ENCODE results near the gene TRABD2A. TPM values are rescaled to one million over a fixed set of nuclear protein-coding genes. Genes with fewer than 3 reads are reported as not detected.

Gene TRABD2A
- total and polyA plus RNA-seq, 2 donors, result 1.6 to 13.8 TPM

DNA sequence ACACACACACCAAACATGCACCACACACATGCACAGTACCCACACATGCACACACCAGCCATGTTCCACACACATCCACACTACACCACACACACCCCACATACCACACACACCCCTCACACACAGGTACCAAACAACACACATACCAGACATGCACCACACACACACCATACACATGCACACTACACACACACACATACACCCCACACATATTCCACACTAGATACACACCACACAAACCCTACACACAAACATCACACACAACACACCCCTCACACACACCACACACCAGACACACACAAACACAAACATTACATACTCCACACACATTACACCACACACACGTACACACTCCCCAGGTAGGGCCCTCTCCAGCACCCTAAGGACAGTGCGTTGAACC is 51.2 kb downstream of the TRABD2A start:
- Histone ChIP-seq H3K4me3 (ENCODE audit: low read length in 2 of 2) (no peak overlapping the region), H3K27ac (ENCODE audit: low read depth in 1 of 2, low read length in 1 of 2) (no peak overlapping the region), H3K27me3 (ENCODE audit: control insufficient read depth in 2 of 2, insufficient read depth in 1 of 2, low read length in 1 of 2) (no peaks in the 10 kb centered on the region), H3K4me1 (ENCODE audit: control insufficient read depth in 2 of 2, insufficient read depth in 2 of 2, low read length in 2 of 2) (peaks cover 2 to 30% of the 10 kb centered on the region in 2 donors), H3K36me3 (ENCODE audit: control insufficient read depth in 2 of 2, insufficient read depth in 2 of 2, low read length in 1 of 2) (no peaks in the 10 kb centered on the region), H3K9me3 (ENCODE audit: control insufficient read depth in 2 of 2, insufficient read depth in 1 of 2, low read length in 1 of 2) (no peaks in the 10 kb centered on the region)
- 95% methylated on average over 2 of the region's 2 CpGs for WGBS
- no peak for DNase-seq (ENCODE audit: low read depth in 6 of 9, low spot score in 9 of 9)

DNA sequence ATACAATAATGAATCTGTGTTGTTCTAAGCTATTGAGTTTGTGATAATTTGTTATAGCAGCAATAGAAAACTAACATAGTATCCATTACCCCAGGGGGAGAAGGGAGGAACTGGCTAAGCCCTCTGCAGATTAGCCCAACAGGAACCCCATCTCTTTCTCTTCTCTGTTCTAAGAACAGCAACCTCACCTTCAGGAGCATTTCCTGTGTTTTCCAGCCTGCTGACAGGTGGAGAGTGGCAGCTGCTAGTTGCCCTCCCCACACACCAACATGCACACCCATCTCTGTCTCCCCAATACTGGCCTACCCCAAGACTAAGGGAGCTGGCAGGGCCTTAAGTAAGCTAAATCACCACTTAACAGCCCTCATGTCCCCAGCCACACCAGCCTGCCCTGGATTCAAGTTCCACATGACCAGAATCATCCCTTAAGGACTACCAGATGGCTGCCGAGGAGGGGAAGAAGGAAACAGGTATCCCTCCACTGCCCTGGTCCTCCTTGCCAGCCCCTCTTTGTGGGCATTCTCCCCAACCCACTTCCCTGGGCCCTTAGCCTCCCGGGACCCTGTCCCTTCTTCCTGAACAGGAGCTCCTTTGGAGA is 52.8 kb downstream of the TRABD2A start:
- no peak for DNase-seq (ENCODE audit: low read depth in 6 of 9, low spot score in 9 of 9)
- 87% methylated on average over 2 of the region's 2 CpGs for WGBS
- Histone ChIP-seq H3K4me1 (ENCODE audit: control insufficient read depth in 2 of 2, insufficient read depth in 2 of 2, low read length in 2 of 2) (peaks cover 2 to 25% of the 10 kb centered on the region in 2 donors), H3K36me3 (ENCODE audit: control insufficient read depth in 2 of 2, insufficient read depth in 2 of 2, low read length in 1 of 2) (no peaks in the 10 kb centered on the region), H3K4me3 (ENCODE audit: low read length in 2 of 2) (no peak overlapping the region), H3K27me3 (ENCODE audit: control insufficient read depth in 2 of 2, insufficient read depth in 1 of 2, low read length in 1 of 2) (no peaks in the 10 kb centered on the region), H3K9me3 (ENCODE audit: control insufficient read depth in 2 of 2, insufficient read depth in 1 of 2, low read length in 1 of 2) (no peaks in the 10 kb centered on the region), H3K27ac (ENCODE audit: low read depth in 1 of 2, low read length in 1 of 2) (no peak overlapping the region)

DNA sequence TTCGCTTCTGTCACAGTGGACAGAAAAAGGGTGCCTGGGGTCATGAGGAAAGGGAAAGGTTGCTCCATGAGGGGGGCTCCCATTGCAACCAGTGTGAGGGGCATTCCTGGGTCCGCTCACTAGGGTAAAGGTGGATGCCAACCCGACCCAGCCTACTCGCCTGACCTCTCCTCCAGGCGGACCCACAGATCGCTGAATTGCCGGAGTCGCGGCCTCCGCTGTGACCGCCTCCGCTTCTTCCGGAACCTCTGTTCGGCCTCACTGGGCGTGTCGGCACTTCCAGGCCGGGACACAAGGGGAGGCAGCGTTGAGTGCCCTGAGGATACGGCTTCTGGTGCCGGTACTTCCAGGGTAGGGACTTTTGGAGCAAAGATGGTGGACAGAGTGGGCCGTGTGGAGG is 57.1 kb downstream of the TRABD2A start:
- WGBS, result 99% methylated on average over 21 of the region's 21 CpGs
- Histone ChIP-seq H3K9me3 (ENCODE audit: control insufficient read depth in 2 of 2, insufficient read depth in 1 of 2, low read length in 1 of 2) (no peaks in the 10 kb centered on the region), H3K36me3 (ENCODE audit: control insufficient read depth in 2 of 2, insufficient read depth in 2 of 2, low read length in 1 of 2) (no peaks in the 10 kb centered on the region), H3K27ac (ENCODE audit: low read depth in 1 of 2, low read length in 1 of 2) (no peak overlapping the region), H3K27me3 (ENCODE audit: control insufficient read depth in 2 of 2, insufficient read depth in 1 of 2, low read length in 1 of 2) (no peaks in the 10 kb centered on the region), H3K4me3 (ENCODE audit: low read length in 2 of 2) (no peak overlapping the region), H3K4me1 (ENCODE audit: control insufficient read depth in 2 of 2, insufficient read depth in 2 of 2, low read length in 2 of 2) (peaks cover 0 to 7% of the 10 kb centered on the region in 2 donors)
- no peak for DNase-seq (ENCODE audit: low read depth in 6 of 9, low spot score in 9 of 9)

DNA sequence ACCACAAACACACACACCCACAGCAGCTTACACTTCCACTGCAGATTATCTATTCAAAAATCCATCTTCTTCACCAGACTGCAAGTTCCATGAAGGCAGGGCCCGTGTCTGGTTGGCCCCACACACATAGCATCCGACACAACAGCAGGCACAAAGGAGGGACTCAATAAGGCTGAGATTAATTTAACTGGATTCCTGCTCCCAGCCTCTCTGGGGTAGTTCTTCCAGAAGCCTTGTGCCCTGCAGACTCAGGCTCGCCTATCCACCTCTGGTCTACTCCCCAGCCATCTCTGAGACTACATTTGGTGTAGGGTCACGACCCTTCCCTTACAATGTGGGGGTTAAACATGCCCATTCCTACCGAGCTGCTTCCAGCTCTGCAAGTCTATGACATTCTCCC is 57.7 kb downstream of the TRABD2A start:
- Histone ChIP-seq H3K4me1 (ENCODE audit: control insufficient read depth in 2 of 2, insufficient read depth in 2 of 2, low read length in 2 of 2) (peaks cover 0 to 4% of the 10 kb centered on the region in 2 donors), H3K9me3 (ENCODE audit: control insufficient read depth in 2 of 2, insufficient read depth in 1 of 2, low read length in 1 of 2) (no peaks in the 10 kb centered on the region), H3K27me3 (ENCODE audit: control insufficient read depth in 2 of 2, insufficient read depth in 1 of 2, low read length in 1 of 2) (no peaks in the 10 kb centered on the region), H3K27ac (ENCODE audit: low read depth in 1 of 2, low read length in 1 of 2) (no peak overlapping the region), H3K4me3 (ENCODE audit: low read length in 2 of 2) (no peak overlapping the region), H3K36me3 (ENCODE audit: control insufficient read depth in 2 of 2, insufficient read depth in 2 of 2, low read length in 1 of 2) (no peaks in the 10 kb centered on the region)
- 95% methylated on average over 5 of the region's 5 CpGs for WGBS
- no peak for DNase-seq (ENCODE audit: low read depth in 6 of 9, low spot score in 9 of 9)

DNA sequence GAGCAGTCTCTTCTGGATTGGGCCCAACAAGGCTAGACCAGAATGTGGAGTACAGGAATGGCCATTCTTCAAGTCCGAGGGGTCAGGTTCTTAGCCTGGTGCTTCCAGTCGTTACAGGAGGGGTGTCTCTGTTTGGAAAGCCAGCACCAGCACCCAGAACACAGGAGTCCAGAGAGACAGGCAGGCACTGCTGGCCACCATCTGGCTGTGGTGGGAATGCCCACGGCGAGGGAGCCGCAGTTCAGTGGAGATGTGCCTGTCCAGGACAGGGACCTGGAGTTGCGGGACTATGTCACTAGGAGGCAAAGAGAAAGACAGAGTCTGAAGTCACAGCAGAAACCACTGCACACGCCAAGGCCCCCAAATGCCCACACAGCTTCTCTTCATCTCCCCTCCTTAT is 59.1 kb downstream of the TRABD2A start:
- H3K27me3 ChIP-seq (ENCODE audit: control insufficient read depth in 2 of 2, insufficient read depth in 1 of 2, low read length in 1 of 2), result no peaks in the 10 kb centered on the region
- no peaks in the 10 kb centered on the region for H3K9me3 ChIP-seq (ENCODE audit: control insufficient read depth in 2 of 2, insufficient read depth in 1 of 2, low read length in 1 of 2)
- no peak overlapping the region for H3K4me3 ChIP-seq (ENCODE audit: low read length in 2 of 2)
- no peak overlapping the region for H3K27ac ChIP-seq (ENCODE audit: low read depth in 1 of 2, low read length in 1 of 2)
- no peaks in the 10 kb centered on the region for H3K4me1 ChIP-seq (ENCODE audit: control insufficient read depth in 2 of 2, insufficient read depth in 2 of 2, low read length in 2 of 2)
- H3K36me3 ChIP-seq (ENCODE audit: control insufficient read depth in 2 of 2, insufficient read depth in 2 of 2, low read length in 1 of 2), result no peaks in the 10 kb centered on the region
- DNase-seq (ENCODE audit: low read depth in 6 of 9, low spot score in 9 of 9), result no peak
- WGBS, result 98% methylated on average over 7 of the region's 7 CpGs

DNA sequence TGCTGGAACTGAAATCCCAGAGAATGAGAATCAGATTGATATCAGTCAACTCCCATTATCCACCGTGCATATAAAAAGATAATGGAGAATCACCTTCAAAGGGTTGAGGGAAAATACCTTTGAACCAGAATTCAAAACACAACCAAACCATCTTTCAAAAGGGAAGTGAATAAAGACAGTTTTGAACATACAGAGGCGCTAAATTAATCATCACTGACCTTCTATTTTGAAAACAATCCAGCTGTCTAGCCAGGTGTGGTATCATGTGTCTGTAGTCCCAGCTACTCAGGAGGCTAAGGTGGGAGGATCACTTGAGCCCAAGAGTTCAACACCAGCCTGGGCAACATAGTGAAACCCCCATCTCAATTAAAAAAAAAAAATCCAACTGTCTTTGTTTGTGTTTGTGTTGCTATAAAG is 63.6 kb downstream of the TRABD2A start:
- H3K36me3 ChIP-seq (ENCODE audit: control insufficient read depth in 2 of 2, insufficient read depth in 2 of 2, low read length in 1 of 2), result no peaks in the 10 kb centered on the region
- WGBS, result 92% methylated on average over 2 of the region's 2 CpGs
- H3K4me1 ChIP-seq (ENCODE audit: control insufficient read depth in 2 of 2, insufficient read depth in 2 of 2, low read length in 2 of 2), result no peaks in the 10 kb centered on the region
- H3K4me3 ChIP-seq (ENCODE audit: low read length in 2 of 2), result no peak overlapping the region
- no peak overlapping the region for H3K27ac ChIP-seq (ENCODE audit: low read depth in 1 of 2, low read length in 1 of 2)
- DNase-seq (ENCODE audit: low read depth in 6 of 9, low spot score in 9 of 9), result peak in 1 of 9 donors; percentile 22
- no peaks in the 10 kb centered on the region for H3K27me3 ChIP-seq (ENCODE audit: control insufficient read depth in 2 of 2, insufficient read depth in 1 of 2, low read length in 1 of 2)
- no peaks in the 10 kb centered on the region for H3K9me3 ChIP-seq (ENCODE audit: control insufficient read depth in 2 of 2, insufficient read depth in 1 of 2, low read length in 1 of 2)

DNA sequence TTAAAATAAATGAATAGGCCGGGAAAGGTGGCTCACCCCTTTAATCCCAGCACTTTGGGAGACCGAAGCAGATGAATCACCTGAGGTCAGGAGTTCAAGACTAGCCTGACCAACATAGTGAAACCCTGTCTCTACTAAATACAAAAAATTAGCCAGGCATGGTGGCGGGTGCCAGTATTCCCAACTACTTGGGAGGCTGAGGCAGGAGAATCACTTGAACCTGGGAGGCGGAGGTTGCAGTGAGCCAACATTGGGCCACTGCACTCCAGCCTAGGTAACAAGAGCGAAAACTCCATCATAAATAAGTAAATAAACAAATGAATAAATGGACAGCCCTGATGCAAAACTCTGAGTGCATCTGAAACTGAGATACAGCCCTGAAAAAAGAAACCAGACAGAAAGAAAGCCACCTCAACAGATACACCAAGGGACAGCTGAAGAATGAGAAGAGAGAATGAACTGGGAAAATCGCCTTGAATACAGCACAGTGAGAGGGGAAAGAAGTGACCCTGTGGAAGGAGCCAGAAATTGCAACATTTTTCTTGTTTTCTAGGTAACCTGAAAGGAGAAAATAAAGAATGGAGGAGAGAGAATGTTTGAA is 64.4 kb downstream of the TRABD2A start:
- Histone ChIP-seq H3K27me3 (ENCODE audit: control insufficient read depth in 2 of 2, insufficient read depth in 1 of 2, low read length in 1 of 2) (no peaks in the 10 kb centered on the region), H3K4me3 (ENCODE audit: low read length in 2 of 2) (no peak overlapping the region), H3K27ac (ENCODE audit: low read depth in 1 of 2, low read length in 1 of 2) (no peak overlapping the region), H3K9me3 (ENCODE audit: control insufficient read depth in 2 of 2, insufficient read depth in 1 of 2, low read length in 1 of 2) (no peaks in the 10 kb centered on the region), H3K36me3 (ENCODE audit: control insufficient read depth in 2 of 2, insufficient read depth in 2 of 2, low read length in 1 of 2) (no peaks in the 10 kb centered on the region), H3K4me1 (ENCODE audit: control insufficient read depth in 2 of 2, insufficient read depth in 2 of 2, low read length in 2 of 2) (no peaks in the 10 kb centered on the region)
- WGBS, result 96% methylated on average over 6 of the region's 6 CpGs
- no peak for DNase-seq (ENCODE audit: low read depth in 6 of 9, low spot score in 9 of 9)

DNA sequence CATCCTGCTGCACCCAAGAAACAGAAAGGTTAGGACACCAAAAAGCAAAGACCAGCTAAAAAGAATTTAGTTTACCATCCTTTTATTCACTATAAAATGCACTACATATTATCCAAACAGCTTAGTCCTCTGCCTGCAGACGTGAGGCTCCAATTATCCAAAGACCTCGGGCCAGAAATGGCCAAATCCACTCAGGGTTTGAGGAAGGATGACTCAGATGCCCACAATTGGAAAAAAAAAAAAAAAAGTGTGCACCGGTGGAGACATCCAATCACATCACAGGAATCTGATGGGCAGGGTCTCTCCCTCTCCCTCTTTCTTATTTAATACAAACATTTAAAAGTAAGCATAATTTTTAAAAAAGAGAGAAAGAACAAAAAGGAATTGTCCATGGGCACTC is 65.7 kb downstream of the TRABD2A start:
- Histone ChIP-seq H3K27me3 (ENCODE audit: control insufficient read depth in 2 of 2, insufficient read depth in 1 of 2, low read length in 1 of 2) (no peaks in the 10 kb centered on the region), H3K4me1 (ENCODE audit: control insufficient read depth in 2 of 2, insufficient read depth in 2 of 2, low read length in 2 of 2) (no peaks in the 10 kb centered on the region), H3K4me3 (ENCODE audit: low read length in 2 of 2) (no peak overlapping the region), H3K27ac (ENCODE audit: low read depth in 1 of 2, low read length in 1 of 2) (no peak overlapping the region), H3K36me3 (ENCODE audit: control insufficient read depth in 2 of 2, insufficient read depth in 2 of 2, low read length in 1 of 2) (no peaks in the 10 kb centered on the region), H3K9me3 (ENCODE audit: control insufficient read depth in 2 of 2, insufficient read depth in 1 of 2, low read length in 1 of 2) (no peaks in the 10 kb centered on the region)
- WGBS, result 91% methylated on average over 3 of the region's 3 CpGs
- DNase-seq (ENCODE audit: low read depth in 6 of 9, low spot score in 9 of 9), result no peak

DNA sequence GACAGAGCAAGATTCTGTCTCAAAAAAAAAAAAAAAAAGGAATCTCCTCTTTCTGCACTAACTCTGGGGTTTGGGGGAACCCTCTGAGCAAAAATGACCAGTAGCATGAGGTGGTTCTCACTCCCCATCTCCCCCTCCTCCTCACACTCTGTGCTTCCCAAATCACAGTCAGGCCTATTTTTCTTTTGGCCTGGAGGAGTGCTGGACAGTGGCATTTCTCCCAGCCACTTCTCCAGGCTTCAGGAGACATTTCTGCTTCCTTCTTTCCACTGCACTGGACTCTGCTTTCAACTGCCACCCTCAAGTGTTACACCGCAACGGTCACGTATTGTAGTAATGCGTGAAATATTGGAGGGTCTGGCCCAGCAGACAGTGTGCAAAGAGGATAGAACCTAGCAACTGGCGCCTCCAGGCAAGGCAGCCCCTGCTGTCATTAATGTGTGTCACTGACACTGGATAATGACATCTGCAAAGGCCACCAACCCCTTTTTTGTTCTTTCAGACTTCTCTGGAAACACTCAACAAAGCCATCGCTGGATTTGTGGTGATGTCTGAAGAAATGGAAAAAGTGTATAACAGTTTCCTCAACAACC is 68.9 kb downstream of the TRABD2A start:
- WGBS, result 97% methylated on average over 6 of the region's 6 CpGs
- no peak for DNase-seq (ENCODE audit: low read depth in 6 of 9, low spot score in 9 of 9)
- H3K27ac ChIP-seq (ENCODE audit: low read depth in 1 of 2, low read length in 1 of 2), result no peak overlapping the region
- H3K27me3 ChIP-seq (ENCODE audit: control insufficient read depth in 2 of 2, insufficient read depth in 1 of 2, low read length in 1 of 2), result no peaks in the 10 kb centered on the region
- no peak overlapping the region for H3K4me3 ChIP-seq (ENCODE audit: low read length in 2 of 2)
- H3K9me3 ChIP-seq (ENCODE audit: control insufficient read depth in 2 of 2, insufficient read depth in 1 of 2, low read length in 1 of 2), result no peaks in the 10 kb centered on the region
- H3K4me1 ChIP-seq (ENCODE audit: control insufficient read depth in 2 of 2, insufficient read depth in 2 of 2, low read length in 2 of 2), result no peaks in the 10 kb centered on the region
- no peaks in the 10 kb centered on the region for H3K36me3 ChIP-seq (ENCODE audit: control insufficient read depth in 2 of 2, insufficient read depth in 2 of 2, low read length in 1 of 2)

All from thymus (tissue), 11 donors.